HCT116 (cell line): ENCODE measurements around the gene PTPN2. TPM values are rescaled to one million over a fixed set of nuclear protein-coding genes. Genes with fewer than 3 reads are reported as not detected.

Experiments used
- ATAC-seq: fragments of 200-7000 bp; cut with Tn5 transposase; 2 replicates; pipeline ENCODE4 v1.9.1; 2020; ENCODE audit warnings: mild to moderate bottlenecking, moderate library complexity
- BruUV-seq: library from RNA; stranded (reverse); fragments of 400-500 nt; replicated peaks from 2 replicates; lab custom pipeline; 2021; lab: Mats Ljungman, UMichigan
- CTCF ChIA-PET: fragments of 300-600 bp; sonication (Branson Sonifier 250); formaldehyde crosslinking; loops from one replicate; lab custom pipeline; 2021; ENCODE audit warnings: antibody characterized with exemption; lab: Charles Lee
- POLR2A ChIA-PET: fragments of 300-600, 350-600 bp; sonication (Branson Sonifier 250); formaldehyde crosslinking; loops from one replicate; lab custom pipeline; 2021; ENCODE audit warnings: antibody characterized with exemption; lab: Charles Lee
- RAD21 ChIA-PET, 2 experiments: fragments of 300-600 bp; sonication (Branson Sonifier 250); formaldehyde crosslinking; loops; one replicate each; lab custom pipeline; 2023; ENCODE audit warnings: low total read pairs in 2 of 2; ENCODE audit not compliant: uncharacterized antibody in 2 of 2, unreplicated experiment in 2 of 2, low non-redundant PET in 1 of 2; lab: Charles Lee
- DNase-seq: peaks from one replicate; pipeline ENCODE4 v3.0.0-alpha.2; 2010; ENCODE audit warnings: low read depth, low spot score
- H2AFZ ChIP-seq: fragments of 200-600 bp; shearing (Covaris generic), sonication (generic); 2 replicates; pipeline ENCODE4 v1.6.1; 2017; ENCODE audit warnings: low read depth, mixed run types, mixed read lengths, antibody characterized with exemption, low read length; ENCODE audit not compliant: poor library complexity, severe bottlenecking
- H3K27ac ChIP-seq: 2 replicates; pipeline ENCODE4 v1.5.1; 2012; ENCODE audit warnings: low read depth, low read length
- H3K27me3 ChIP-seq: fragments of 200-600 bp; sonication (generic); 2 replicates; pipeline ENCODE4 v1.6.1; 2016; ENCODE audit warnings: mixed run types, low read length, mixed read lengths; ENCODE audit not compliant: insufficient read depth
- H3K36me3 ChIP-seq, 2 experiments: fragments of 200-500 bp in 1 of 2; fragments of 200-600 bp in 1 of 2; sonication (Bioruptor generic) in 1 of 2; sonication (generic) in 1 of 2; 2 replicates each; pipeline versions ENCODE4 v1.5.1 to v1.6.1; 2014 to 2016; ENCODE audit warnings: low read length in 2 of 2, inconsistent platforms in 1 of 2, mixed read lengths in 1 of 2, mixed run types in 1 of 2; ENCODE audit not compliant: insufficient read depth in 2 of 2, control insufficient read depth in 1 of 2
- H3K4me1 ChIP-seq, 2 experiments: fragments of 200-600 bp in 1 of 2; sonication (generic) in 1 of 2; 2 replicates each; pipeline versions ENCODE4 v1.5.1 to v1.6.1; 2012 to 2017; ENCODE audit warnings: low read length in 2 of 2, inconsistent platforms in 1 of 2, mild to moderate bottlenecking in 1 of 2, mixed read lengths in 1 of 2, mixed run types in 1 of 2, moderate library complexity in 1 of 2; ENCODE audit not compliant: insufficient read depth in 2 of 2, control insufficient read depth in 1 of 2
- H3K4me2 ChIP-seq: fragments of 200-600 bp; sonication (generic); 2 replicates; pipeline ENCODE4 v1.6.1; 2017; ENCODE audit warnings: mixed run types, low read length, mixed read lengths
- H3K4me3 ChIP-seq, 2 experiments: fragments of 200-600 bp in 1 of 2; sonication (generic) in 1 of 2; replicated peaks in 1 of 2; 2 replicates each; pipeline ENCODE4 v1.5.1; 2011 to 2016; ENCODE audit warnings: low read length in 2 of 2, control low read depth in 1 of 2, low read depth in 1 of 2, mild to moderate bottlenecking in 1 of 2, mixed read lengths in 1 of 2, mixed run types in 1 of 2
- H3K79me2 ChIP-seq: fragments of 200-600 bp; sonication (generic); 2 replicates; pipeline ENCODE4 v1.6.1; 2017; ENCODE audit warnings: mild to moderate bottlenecking, mixed run types, low read length, moderate library complexity, mixed read lengths; ENCODE audit not compliant: insufficient read depth
- H3K9ac ChIP-seq: fragments of 200-600 bp; sonication (generic); 2 replicates; pipeline ENCODE4 v1.6.1; 2016; ENCODE audit warnings: low read length, mixed read lengths
- H3K9me2 ChIP-seq: fragments of 200-600 bp; sonication (generic), shearing (Covaris generic); 2 replicates; pipeline ENCODE4 v1.6.1; 2017; ENCODE audit warnings: mixed run types, mild to moderate bottlenecking, moderate library complexity; ENCODE audit not compliant: insufficient read depth
- H3K9me3 ChIP-seq, 2 experiments: fragments of 200-500 bp in 1 of 2; fragments of 200-600 bp in 1 of 2; sonication (Bioruptor generic) in 1 of 2; sonication (generic) in 1 of 2; 2 replicates each; pipeline ENCODE4 v1.6.1; 2014 to 2017; ENCODE audit warnings: low read length in 2 of 2, mixed read lengths in 2 of 2, inconsistent platforms in 1 of 2, low read depth in 1 of 2, mild to moderate bottlenecking in 1 of 2, mixed run types in 1 of 2, moderate library complexity in 1 of 2; ENCODE audit not compliant: control insufficient read depth in 1 of 2, insufficient read depth in 1 of 2
- H4K20me1 ChIP-seq: fragments of 200-600 bp; sonication (generic), shearing (Covaris generic); 2 replicates; pipeline ENCODE4 v1.6.1; 2017; ENCODE audit warnings: mixed run types, mild to moderate bottlenecking, moderate library complexity; ENCODE audit not compliant: insufficient read depth
- ATF3 ChIP-seq: IDR thresholded peaks from 2 replicates; pipeline ENCODE4 v1.6.1; 2012
- EZH2 ChIP-seq: fragments of 200-600 bp; sonication (generic); IDR thresholded peaks from 2 replicates; pipeline ENCODE4 v1.6.1; 2017; ENCODE audit warnings: antibody characterized with exemption, mixed run types
- MAX ChIP-seq: IDR thresholded peaks from 2 replicates; pipeline ENCODE4 v1.6.1; 2012
- POLR2AphosphoS5 ChIP-seq: IDR thresholded peaks from 2 replicates; pipeline ENCODE4 v1.6.1; 2011; ENCODE audit warnings: mild to moderate bottlenecking, low read depth, low read length, moderate library complexity
- RAD21 ChIP-seq: IDR thresholded peaks from 2 replicates; pipeline ENCODE4 v1.6.1; 2012; ENCODE audit warnings: low read depth, mild to moderate bottlenecking
- REST ChIP-seq: IDR thresholded peaks from 2 replicates; pipeline ENCODE4 v1.6.1; 2012; ENCODE audit warnings: low read depth
- SIN3A ChIP-seq: IDR thresholded peaks from 2 replicates; pipeline ENCODE4 v1.6.1; 2012; ENCODE audit warnings: low read depth
- SRF ChIP-seq: IDR thresholded peaks from 2 replicates; pipeline ENCODE4 v1.6.1; 2012; ENCODE audit warnings: low read depth
- TCF7L2 ChIP-seq: IDR thresholded peaks from 2 replicates; pipeline ENCODE4 v1.7.0; 2011; ENCODE audit warnings: borderline replicate concordance, inconsistent platforms; ENCODE audit not compliant: insufficient read depth, insufficient read length; ENCODE audit errors: extremely low read depth
- ZBTB33 ChIP-seq: IDR thresholded peaks from 2 replicates; pipeline ENCODE4 v1.6.1; 2011; ENCODE audit warnings: mild to moderate bottlenecking, low read length, moderate library complexity; ENCODE audit not compliant: insufficient replicate concordance; ENCODE audit errors: extremely low read depth
- intact Hi-C: fragments of 100-400 bp; cut with micrococcal nuclease; formaldehyde crosslinking; loops from 2 replicates; pipeline ENCODE4 v1.10.0; 2022
- total RNA-seq: library from RNA; stranded (reverse); gene quantifications from one replicate; pipeline ENCODE4 v1.2.1, GENCODE V29; 2021; ENCODE audit not compliant: unreplicated experiment

The PTPN2 gene
- total RNA-seq, 1 experiment from 2014 or later: 50.3 TPM

GRCh38 chr18:12849548-12849947 is 34.5 kb downstream of the PTPN2 start:
- ATAC-seq (no peak), DNase-seq (no peak)
- no peak overlapping the region for H3K4me3 ChIP-seq
- H3K4me2 ChIP-seq: no peak overlapping the region
- H3K9me2 ChIP-seq: no peaks in the 10 kb centered on the region
- H4K20me1 ChIP-seq: no peaks in the 10 kb centered on the region
- no TSS peak for BruUV-seq
- H3K79me2 ChIP-seq: peaks cover 53% of the 10 kb centered on the region
- H3K27me3 ChIP-seq: no peaks in the 10 kb centered on the region
- ChIA-PET CTCF (no interaction called here), RAD21 (no interaction called here), POLR2A (no interaction called here)
- H2AFZ ChIP-seq: no peak overlapping the region
- no peaks in the 10 kb centered on the region for H3K36me3 ChIP-seq
- TF ChIP-seq REST: no peak
- TF ChIP-seq RAD21: no peak
- TF ChIP-seq SRF: no peak
- TF ChIP-seq ZBTB33: no peak
- TF ChIP-seq SIN3A: no peak
- TF ChIP-seq POLR2AphosphoS5: no peak
- TF ChIP-seq EZH2: no peak
- TF ChIP-seq ATF3: no peak
- no peak for TF ChIP-seq MAX
- no peak for TF ChIP-seq TCF7L2
- no peak overlapping the region for H3K27ac ChIP-seq
- intact Hi-C loops: loop anchor here (5.0 kb wide), 1 partner anchor 47 kb away; no protein-coding TSS in a partner anchor
- no peak overlapping the region for H3K9ac ChIP-seq
- H3K4me1 ChIP-seq: no peaks in the 10 kb centered on the region
- H3K9me3 ChIP-seq: no peaks in the 10 kb centered on the region
